ENCODE results near the gene FANCM.

GRCh38 chr14:45094275-45094674 is 41.5 kb upstream of the FANCM start:
- TF ChIP-seq, protein P1, sequence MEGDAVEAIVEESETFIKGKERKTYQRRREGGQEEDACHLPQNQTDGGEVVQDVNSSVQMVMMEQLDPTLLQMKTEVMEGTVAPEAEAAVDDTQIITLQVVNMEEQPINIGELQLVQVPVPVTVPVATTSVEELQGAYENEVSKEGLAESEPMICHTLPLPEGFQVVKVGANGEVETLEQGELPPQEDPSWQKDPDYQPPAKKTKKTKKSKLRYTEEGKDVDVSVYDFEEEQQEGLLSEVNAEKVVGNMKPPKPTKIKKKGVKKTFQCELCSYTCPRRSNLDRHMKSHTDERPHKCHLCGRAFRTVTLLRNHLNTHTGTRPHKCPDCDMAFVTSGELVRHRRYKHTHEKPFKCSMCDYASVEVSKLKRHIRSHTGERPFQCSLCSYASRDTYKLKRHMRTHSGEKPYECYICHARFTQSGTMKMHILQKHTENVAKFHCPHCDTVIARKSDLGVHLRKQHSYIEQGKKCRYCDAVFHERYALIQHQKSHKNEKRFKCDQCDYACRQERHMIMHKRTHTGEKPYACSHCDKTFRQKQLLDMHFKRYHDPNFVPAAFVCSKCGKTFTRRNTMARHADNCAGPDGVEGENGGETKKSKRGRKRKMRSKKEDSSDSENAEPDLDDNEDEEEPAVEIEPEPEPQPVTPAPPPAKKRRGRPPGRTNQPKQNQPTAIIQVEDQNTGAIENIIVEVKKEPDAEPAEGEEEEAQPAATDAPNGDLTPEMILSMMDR (IDR thresholded peaks at IDR 0.05), result no peak
- no peak for TF ChIP-seq POLR2AphosphoS5 (IDR thresholded peaks at IDR 0.05; ENCODE audit: low read depth, low read length)

All from Panc1 (cell line).